NT2/D1 (cell line): ENCODE results near the gene DACH1.

Source experiments
- SUZ12 ChIP-seq: IDR thresholded peaks from 2 replicates; pipeline ENCODE4 v1.6.1; 2011; ENCODE audit not compliant: insufficient read length, insufficient read depth; ENCODE audit errors: extremely low read depth
- YY1 ChIP-seq: IDR thresholded peaks from 2 replicates; pipeline ENCODE4 v1.6.1; 2011; ENCODE audit not compliant: insufficient read length, insufficient read depth
- ZNF274 ChIP-seq: IDR thresholded peaks from 2 replicates; pipeline ENCODE4 v1.6.1; 2011; ENCODE audit warnings: mild to moderate bottlenecking, low read depth, low read length

GRCh38 chr13:71634182-71634581 is 232.8 kb downstream of the DACH1 start:
- no peak for TF ChIP-seq ZNF274
- TF ChIP-seq SUZ12, result no peak
- TF ChIP-seq YY1, result no peak
